Ishikawa (cell line): ENCODE data around the gene SWT1.

Experiments
- CEBPB ChIP-seq: IDR thresholded peaks from 2 replicates; pipeline ENCODE4 v1.6.1; 2012
- CREB1 ChIP-seq: IDR thresholded peaks from 2 replicates; pipeline ENCODE4 v1.6.1; 2012; ENCODE audit warnings: low read depth
- EGR1 ChIP-seq: IDR thresholded peaks from 2 replicates; pipeline ENCODE4 v1.6.1; 2012
- EP300 ChIP-seq: IDR thresholded peaks from 2 replicates; pipeline ENCODE4 v1.6.1; 2012; ENCODE audit warnings: borderline replicate concordance
- FOXM1 ChIP-seq: IDR thresholded peaks from 2 replicates; pipeline ENCODE4 v1.6.1; 2012; ENCODE audit warnings: low read depth, borderline replicate concordance
- MAX ChIP-seq: IDR thresholded peaks from 2 replicates; pipeline ENCODE4 v1.6.1; 2012
- NFIC ChIP-seq: IDR thresholded peaks from 2 replicates; pipeline ENCODE4 v1.6.1; 2012
- RAD21 ChIP-seq: IDR thresholded peaks from 2 replicates; pipeline ENCODE4 v1.6.1; 2012; ENCODE audit warnings: low read depth
- REST ChIP-seq: IDR thresholded peaks from 2 replicates; pipeline ENCODE4 v1.6.1; 2012; ENCODE audit warnings: low read depth, mild to moderate bottlenecking
- TAF1 ChIP-seq: IDR thresholded peaks from 2 replicates; pipeline ENCODE4 v1.6.1; 2012; ENCODE audit warnings: low read depth, mild to moderate bottlenecking
- TCF12 ChIP-seq: IDR thresholded peaks from 2 replicates; pipeline ENCODE4 v1.6.1; 2012; ENCODE audit warnings: low read depth
- TEAD4 ChIP-seq: IDR thresholded peaks from 2 replicates; pipeline ENCODE4 v1.6.1; 2012
- USF1 ChIP-seq: IDR thresholded peaks from 2 replicates; pipeline ENCODE4 v1.6.1; 2012
- YY1 ChIP-seq: IDR thresholded peaks from 2 replicates; pipeline ENCODE4 v1.6.1; 2012; ENCODE audit warnings: low read depth
- ZBTB7A ChIP-seq: IDR thresholded peaks from 2 replicates; pipeline ENCODE4 v1.6.1; 2012; ENCODE audit warnings: low read depth

Gene SWT1

GRCh38 chr1:185325413-185325812, 168.4 kb downstream of the SWT1 start:
- TF ChIP-seq CEBPB (no peak), CREB1 (no peak)

GRCh38 chr1:185328255-185328654, 171.3 kb downstream of the SWT1 start:
- TF ChIP-seq USF1 (no peak), REST (no peak), EGR1 (no peak), FOXM1 (no peak), RAD21 (no peak), CREB1 (no peak), TAF1 (no peak), MAX (no peak), YY1 (no peak), NFIC (no peak), TCF12 (no peak), TEAD4 (no peak), ZBTB7A (no peak)

GRCh38 chr1:185334182-185334581, 177.2 kb downstream of the SWT1 start:
- TF ChIP-seq ZBTB7A (no peak), EGR1 (no peak), EP300 (no peak), FOXM1 (no peak), USF1 (no peak), REST (no peak), TAF1 (no peak), CEBPB (no peak), TCF12 (no peak), CREB1 (no peak), RAD21 (no peak), NFIC (no peak)

- TF ChIP-seq REST (no peak), TCF12 (no peak), ZBTB7A (no peak), USF1 (no peak), CEBPB (no peak), EP300 (no peak), RAD21 (no peak), MAX (no peak), TAF1 (no peak), FOXM1 (no peak), CREB1 (no peak), TEAD4 (no peak), NFIC (no peak), EGR1 (no peak), YY1 (no peak)
These were observed 180.3 kb downstream of the SWT1 start for GRCh38 chr1:185337246-185337645.
